NT2/D1 (cell line): ENCODE measurements around the gene MAP3K2.

Source experiments
- SUZ12 ChIP-seq: IDR thresholded peaks from 2 replicates; pipeline ENCODE4 v1.6.1; 2011; ENCODE audit not compliant: insufficient read length, insufficient read depth; ENCODE audit errors: extremely low read depth
- YY1 ChIP-seq: IDR thresholded peaks from 2 replicates; pipeline ENCODE4 v1.6.1; 2011; ENCODE audit not compliant: insufficient read length, insufficient read depth
- ZNF274 ChIP-seq: IDR thresholded peaks from 2 replicates; pipeline ENCODE4 v1.6.1; 2011; ENCODE audit warnings: mild to moderate bottlenecking, low read depth, low read length

GRCh38 chr2:127255146-127255545 is 132.6 kb downstream of the MAP3K2 start:
- TF ChIP-seq YY1 (no peak), SUZ12 (no peak), ZNF274 (no peak)
